Measurements from ENCODE around the gene EXD3.

DNA sequence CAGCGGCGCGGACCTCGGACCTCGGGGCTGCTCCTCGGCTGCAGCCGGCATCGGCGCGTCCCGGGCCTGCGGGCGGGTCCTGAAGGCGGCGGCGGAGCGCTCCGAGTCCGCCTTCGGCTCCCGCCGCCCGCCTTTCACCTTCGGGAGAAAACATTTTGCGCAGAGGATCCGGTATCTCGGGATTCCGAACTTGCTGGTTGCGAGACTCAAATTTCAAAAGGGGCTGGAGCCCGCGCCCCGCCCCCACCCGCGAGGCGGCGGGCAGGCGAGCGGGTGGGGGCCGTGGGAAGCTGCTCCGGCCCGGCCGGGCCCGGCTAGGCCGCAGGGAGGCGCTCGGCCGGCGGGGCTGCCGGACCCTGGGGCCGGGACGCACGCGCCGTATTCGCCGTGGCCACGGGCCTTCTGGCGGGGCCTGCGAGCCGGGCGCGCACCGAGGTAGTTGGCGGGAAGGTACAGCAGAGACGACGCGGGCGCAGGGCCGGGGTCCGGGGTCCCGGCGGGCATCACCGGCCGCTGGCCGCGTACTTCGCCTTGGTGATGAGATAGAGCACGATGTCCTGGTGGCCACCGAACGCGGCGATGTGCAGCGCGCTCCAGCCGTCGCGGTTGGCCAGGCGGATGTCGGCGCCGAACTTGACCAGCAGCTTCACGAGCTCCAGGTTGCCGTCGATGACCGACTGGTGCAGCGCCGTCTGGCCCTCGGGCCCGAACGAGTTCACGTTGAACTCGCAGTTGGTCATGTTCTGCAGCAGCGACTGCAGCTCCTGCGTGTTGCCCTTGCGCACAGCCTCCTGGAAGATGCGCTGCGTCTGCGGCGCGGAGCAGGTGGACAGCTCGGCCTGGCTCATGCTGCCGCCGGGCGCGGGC is 121.6 kb downstream of the EXD3 start:
- TF ChIP-seq CTCF (IDR thresholded peaks at IDR 0.05): peak in 1 of 3 donors; percentile 3
- no peak for TF ChIP-seq POLR2AphosphoS5 (IDR thresholded peaks at IDR 0.05)
- no peak for TF ChIP-seq POLR2A (IDR thresholded peaks at IDR 0.05)

All from breast epithelium (tissue), 3 donors.